Measurements from ENCODE around the gene G3BP2. TPM values are rescaled to one million over a fixed set of nuclear protein-coding genes. Genes with fewer than 3 reads are reported as not detected.
A peak's percentile ranks its signal among the peaks of the same experiment; 100 is the strongest.

Gene G3BP2
- total and polyA plus RNA-seq, 10 of the 15 experiments (the other 5 are each of a cell fraction or from before 2014, with no cell fraction given), result 22.2 to 176 (median 102) TPM

- TF ChIP-seq, protein P1, sequence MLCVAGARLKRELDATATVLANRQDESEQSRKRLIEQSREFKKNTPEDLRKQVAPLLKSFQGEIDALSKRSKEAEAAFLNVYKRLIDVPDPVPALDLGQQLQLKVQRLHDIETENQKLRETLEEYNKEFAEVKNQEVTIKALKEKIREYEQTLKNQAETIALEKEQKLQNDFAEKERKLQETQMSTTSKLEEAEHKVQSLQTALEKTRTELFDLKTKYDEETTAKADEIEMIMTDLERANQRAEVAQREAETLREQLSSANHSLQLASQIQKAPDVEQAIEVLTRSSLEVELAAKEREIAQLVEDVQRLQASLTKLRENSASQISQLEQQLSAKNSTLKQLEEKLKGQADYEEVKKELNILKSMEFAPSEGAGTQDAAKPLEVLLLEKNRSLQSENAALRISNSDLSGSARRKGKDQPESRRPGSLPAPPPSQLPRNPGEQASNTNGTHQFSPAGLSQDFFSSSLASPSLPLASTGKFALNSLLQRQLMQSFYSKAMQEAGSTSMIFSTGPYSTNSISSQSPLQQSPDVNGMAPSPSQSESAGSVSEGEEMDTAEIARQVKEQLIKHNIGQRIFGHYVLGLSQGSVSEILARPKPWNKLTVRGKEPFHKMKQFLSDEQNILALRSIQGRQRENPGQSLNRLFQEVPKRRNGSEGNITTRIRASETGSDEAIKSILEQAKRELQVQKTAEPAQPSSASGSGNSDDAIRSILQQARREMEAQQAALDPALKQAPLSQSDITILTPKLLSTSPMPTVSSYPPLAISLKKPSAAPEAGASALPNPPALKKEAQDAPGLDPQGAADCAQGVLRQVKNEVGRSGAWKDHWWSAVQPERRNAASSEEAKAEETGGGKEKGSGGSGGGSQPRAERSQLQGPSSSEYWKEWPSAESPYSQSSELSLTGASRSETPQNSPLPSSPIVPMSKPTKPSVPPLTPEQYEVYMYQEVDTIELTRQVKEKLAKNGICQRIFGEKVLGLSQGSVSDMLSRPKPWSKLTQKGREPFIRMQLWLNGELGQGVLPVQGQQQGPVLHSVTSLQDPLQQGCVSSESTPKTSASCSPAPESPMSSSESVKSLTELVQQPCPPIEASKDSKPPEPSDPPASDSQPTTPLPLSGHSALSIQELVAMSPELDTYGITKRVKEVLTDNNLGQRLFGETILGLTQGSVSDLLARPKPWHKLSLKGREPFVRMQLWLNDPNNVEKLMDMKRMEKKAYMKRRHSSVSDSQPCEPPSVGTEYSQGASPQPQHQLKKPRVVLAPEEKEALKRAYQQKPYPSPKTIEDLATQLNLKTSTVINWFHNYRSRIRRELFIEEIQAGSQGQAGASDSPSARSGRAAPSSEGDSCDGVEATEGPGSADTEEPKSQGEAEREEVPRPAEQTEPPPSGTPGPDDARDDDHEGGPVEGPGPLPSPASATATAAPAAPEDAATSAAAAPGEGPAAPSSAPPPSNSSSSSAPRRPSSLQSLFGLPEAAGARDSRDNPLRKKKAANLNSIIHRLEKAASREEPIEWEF (IDR thresholded peaks at IDR 0.05; ENCODE audit: insufficient replicate concordance, low read depth, low read length), result no peak
- TF ChIP-seq KDM1A (IDR thresholded peaks at IDR 0.05; ENCODE audit: borderline replicate concordance), result no peak
- no peak for TF ChIP-seq BMI1 (IDR thresholded peaks at IDR 0.05; ENCODE audit: borderline replicate concordance)
These were observed 18.3 kb downstream of the G3BP2 start (continued) for GRCh38 chr4:75654905-75655304.

GRCh38 chr4:75653845-75654503, 19.2 kb downstream of the G3BP2 start:
- no peak overlapping the region for H2AFZ ChIP-seq (ENCODE audit: control insufficient read depth, low read depth, low read length)
- H3K4me3 ChIP-seq, result no peak overlapping the region
- H3K9me3 ChIP-seq (replicated peaks; ENCODE audit: control insufficient read depth, insufficient read depth, low read length), result no peaks in the 10 kb centered on the region
- DNase-seq (ENCODE audit: low read depth, low spot score) (no peak), FAIRE-seq (no peak), ATAC-seq (peak; percentile 37; the same call in 1 of the 3 replicates)
- H3K79me2 ChIP-seq (ENCODE audit: control insufficient read depth, insufficient read depth, low read length), result peaks cover 9% of the 10 kb centered on the region
- ChIA-PET SMC1A (ENCODE audit: uncharacterized antibody, unreplicated experiment) (interaction anchor here (0.6 to 3.3 kb wide), 7 partner anchors 14 to 112 kb away, joined by 3 to 17 read pairs (median 4); partner anchors contain the start of gene USO1), CTCF (interaction anchor here (1.0 to 3.9 kb wide), 10 partner anchors 10 to 194 kb away, joined by 3 to 28 read pairs (median 6); partner anchors contain the start of gene USO1), RAD21 (ENCODE audit: unreplicated experiment) (interaction anchor here (0.6 to 1.8 kb wide), 3 partner anchors 55 to 70 kb away, joined by 3 to 8 read pairs (median 5); partner anchors contain the start of gene USO1), POLR2A (interaction anchor here (0.6 to 2.1 kb wide), 3 partner anchors 18 to 62 kb away, joined by 4 to 6 read pairs (median 4); no protein-coding TSS in a partner anchor)
- in situ Hi-C loops (cut with MboI), result no loop called here
- no peak overlapping the region for H3K27ac ChIP-seq (ENCODE audit: control insufficient read depth, insufficient read depth)
- TF ChIP-seq SMC3 (IDR thresholded peaks at IDR 0.05; ENCODE audit: borderline replicate concordance, low read length), result peak; percentile 30; the same call in 1 of the 2 replicates
- TF ChIP-seq SUZ12 (IDR thresholded peaks at IDR 0.05; ENCODE audit: unreplicated experiment), result no peak
- no peak for TF ChIP-seq CBX5 (IDR thresholded peaks at IDR 0.05; ENCODE audit: low read depth)
- TF ChIP-seq ESRRA (IDR thresholded peaks at IDR 0.05; ENCODE audit: low read length), result no peak
- TF ChIP-seq SIX5 (IDR thresholded peaks at IDR 0.05; ENCODE audit: low read depth, low read length, severe bottlenecking), result no peak
- TF ChIP-seq NFYA (IDR thresholded peaks at IDR 0.05; ENCODE audit: borderline replicate concordance, low read depth, low read length), result no peak
- no peak for TF ChIP-seq RAD51 (IDR thresholded peaks at IDR 0.05)
- TF ChIP-seq FOXK2 (IDR thresholded peaks at IDR 0.05), result no peak
- TF ChIP-seq CTCF (IDR thresholded peaks at IDR 0.05 in 2 of 3, conservative IDR thresholded peaks at IDR 0.05 in 1 of 3; ENCODE audit: control insufficient read depth in 2 of 3, extremely low read depth in 1 of 3, insufficient read depth in 1 of 3, low read depth in 3 of 3, low read length in 3 of 3), result peak; percentile 17 to 41 (median 24); a peak in 2 of 6 replicates
- no peak overlapping the region for H3K9ac ChIP-seq (ENCODE audit: control insufficient read depth, insufficient read depth, low read length)
- H4K20me1 ChIP-seq (ENCODE audit: control insufficient read depth, insufficient read depth), result no peaks in the 10 kb centered on the region
- intact Hi-C loops (cut with micrococcal nuclease; ENCODE audit: unreplicated experiment), result no loop called here
- H3K4me1 ChIP-seq (ENCODE audit: control insufficient read depth, insufficient read depth, low read length), result peaks cover 7% of the 10 kb centered on the region; the same call in 1 of the 2 replicates
- no peak overlapping the region for H3K4me2 ChIP-seq (ENCODE audit: control insufficient read depth, insufficient read depth)
- BruUV-seq (replicated peaks), result no TSS peak
- 59% methylated on average over 2 of the region's 2 CpGs for WGBS (ENCODE audit: insufficient coverage, insufficient replicate concordance, low lambda C conversion rate, missing lambda C conversion rate)
- H3K27me3 ChIP-seq (replicated peaks in 1 of 2; ENCODE audit: control insufficient read depth in 2 of 2, insufficient read depth in 2 of 2, low read length in 1 of 2), result no peaks in the 10 kb centered on the region
- H3K36me3 ChIP-seq (ENCODE audit: control insufficient read depth in 2 of 2, insufficient read depth in 2 of 2, low read length in 1 of 2), result peaks cover 2 to 40% of the 10 kb centered on the region in 2 experiments
